ENCODE data around the gene KCP.

KCP gene

GRCh38 chr7:128894101-128894440 is 16.4 kb downstream of the KCP start:
- DNase-seq (ENCODE audit: extremely low read depth, low read depth) = no peak
- TF ChIP-seq, protein P1, sequence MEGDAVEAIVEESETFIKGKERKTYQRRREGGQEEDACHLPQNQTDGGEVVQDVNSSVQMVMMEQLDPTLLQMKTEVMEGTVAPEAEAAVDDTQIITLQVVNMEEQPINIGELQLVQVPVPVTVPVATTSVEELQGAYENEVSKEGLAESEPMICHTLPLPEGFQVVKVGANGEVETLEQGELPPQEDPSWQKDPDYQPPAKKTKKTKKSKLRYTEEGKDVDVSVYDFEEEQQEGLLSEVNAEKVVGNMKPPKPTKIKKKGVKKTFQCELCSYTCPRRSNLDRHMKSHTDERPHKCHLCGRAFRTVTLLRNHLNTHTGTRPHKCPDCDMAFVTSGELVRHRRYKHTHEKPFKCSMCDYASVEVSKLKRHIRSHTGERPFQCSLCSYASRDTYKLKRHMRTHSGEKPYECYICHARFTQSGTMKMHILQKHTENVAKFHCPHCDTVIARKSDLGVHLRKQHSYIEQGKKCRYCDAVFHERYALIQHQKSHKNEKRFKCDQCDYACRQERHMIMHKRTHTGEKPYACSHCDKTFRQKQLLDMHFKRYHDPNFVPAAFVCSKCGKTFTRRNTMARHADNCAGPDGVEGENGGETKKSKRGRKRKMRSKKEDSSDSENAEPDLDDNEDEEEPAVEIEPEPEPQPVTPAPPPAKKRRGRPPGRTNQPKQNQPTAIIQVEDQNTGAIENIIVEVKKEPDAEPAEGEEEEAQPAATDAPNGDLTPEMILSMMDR (IDR thresholded peaks at IDR 0.05; ENCODE audit: low read depth, low read length) = no peak

DNA sequence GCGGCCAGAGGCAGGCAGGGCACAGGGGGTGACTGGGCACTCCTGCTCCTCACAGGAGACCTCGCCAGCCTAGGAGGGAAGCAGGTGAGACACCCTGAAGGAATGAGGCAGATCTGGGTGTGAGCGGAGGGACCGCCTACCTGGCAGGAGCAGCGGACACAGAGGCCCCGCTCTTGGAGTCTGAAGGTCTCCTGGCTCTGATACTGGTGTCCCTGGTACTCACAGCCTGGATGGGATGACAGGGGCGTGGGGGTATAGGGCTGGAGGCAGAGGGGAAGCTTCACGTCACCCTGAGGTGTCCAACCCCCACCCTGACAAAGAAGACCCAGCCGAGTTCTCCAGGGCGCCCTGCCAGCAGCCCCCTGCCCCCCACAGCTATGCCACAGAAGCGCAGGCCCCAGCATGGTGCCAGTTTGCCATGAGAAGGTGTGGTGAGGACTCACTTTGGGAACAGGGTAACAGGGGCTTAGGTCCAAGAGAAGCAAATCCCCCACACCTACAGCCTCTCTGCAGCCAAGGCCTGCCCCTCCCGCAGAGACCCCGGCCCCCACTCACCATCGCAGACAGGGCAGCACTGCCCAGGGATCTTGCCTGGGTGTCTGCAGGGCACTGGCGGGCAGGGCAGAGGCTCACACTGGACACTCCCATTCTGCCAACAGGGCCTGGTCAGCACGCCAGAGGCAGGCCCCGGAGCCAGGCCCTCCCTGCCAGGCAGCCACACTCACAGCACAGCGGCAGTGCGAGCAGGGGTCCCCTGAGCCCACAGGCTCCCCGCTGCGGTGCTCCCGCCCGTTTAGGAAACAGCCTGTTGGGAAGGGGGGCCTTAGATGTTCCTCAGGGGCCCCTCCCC is 17.0 kb downstream of the KCP start:
- no peak for DNase-seq (ENCODE audit: extremely low read depth, low read depth)
- TF ChIP-seq, protein P1 (IDR thresholded peaks at IDR 0.05; ENCODE audit: low read depth, low read length) = no peak

GRCh38 chr7:128892521-128893250 is 17.8 kb downstream of the KCP start:
- TF ChIP-seq, protein P1 (IDR thresholded peaks at IDR 0.05; ENCODE audit: low read depth, low read length) = no peak
- no peak for DNase-seq (ENCODE audit: extremely low read depth, low read depth)

GRCh38 chr7:128891942-128892269 is 18.6 kb downstream of the KCP start:
- TF ChIP-seq, protein P1 (IDR thresholded peaks at IDR 0.05; ENCODE audit: low read depth, low read length) = no peak
- no peak for DNase-seq (ENCODE audit: extremely low read depth, low read depth)

DNA sequence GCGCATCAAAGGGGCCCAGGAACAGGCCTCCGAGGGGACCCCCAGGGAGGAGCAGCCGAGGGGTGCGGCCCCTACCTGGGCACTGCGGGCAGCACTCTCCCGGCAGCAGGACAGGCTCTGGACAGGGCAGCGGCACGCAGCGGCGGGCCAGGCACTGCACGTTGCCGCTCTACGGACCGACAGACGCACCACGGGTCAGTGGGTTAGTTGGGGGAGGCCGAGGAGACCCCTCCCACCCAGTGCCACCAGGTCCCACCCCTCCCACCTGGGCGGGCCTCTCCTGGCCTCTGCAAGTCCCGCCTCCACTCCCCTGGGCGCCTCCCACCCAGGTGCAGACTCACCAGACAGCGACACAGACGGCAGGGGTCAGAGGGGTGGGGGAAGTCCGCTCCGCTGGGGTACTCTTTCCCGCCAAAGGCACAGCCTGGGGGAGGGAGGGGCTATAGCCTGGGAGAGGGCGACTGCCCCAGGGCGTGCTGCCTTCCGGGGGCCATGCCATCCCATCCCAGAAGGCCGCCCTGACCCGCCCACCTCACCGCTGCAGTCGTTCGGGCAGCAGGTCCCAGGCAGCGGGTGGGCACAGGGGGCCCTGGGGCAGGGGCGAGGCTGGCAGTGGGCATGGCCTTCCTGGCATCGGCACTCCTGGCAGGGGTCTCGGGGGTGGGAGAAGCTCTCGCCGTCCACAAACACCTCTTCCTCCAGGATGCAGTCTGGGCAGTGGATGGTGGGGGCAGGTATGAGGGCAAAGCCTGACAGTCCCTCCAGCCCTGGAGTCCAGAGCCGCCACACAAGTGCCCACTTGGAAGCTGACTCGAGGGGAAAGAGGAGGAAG is 19.2 kb downstream of the KCP start:
- no peak for DNase-seq (ENCODE audit: extremely low read depth, low read depth)
- TF ChIP-seq, protein P1 (IDR thresholded peaks at IDR 0.05; ENCODE audit: low read depth, low read length) = no peak

- no peak for DNase-seq (ENCODE audit: extremely low read depth, low read depth)
- TF ChIP-seq, protein P1 (IDR thresholded peaks at IDR 0.05; ENCODE audit: low read depth, low read length) = no peak
These were observed 20.0 kb downstream of the KCP start for GRCh38 chr7:128890306-128891109.
